Stimulated activated CD8-positive, alpha-beta memory T cell treated with anti-CD3 and anti-CD28 coated beads, Interleukin-12 subunit alpha, Interleukin-12 subunit beta, amount 100 ng/mL, for 24 hours (primary cell): Measurements from ENCODE around the gene TTLL8.

Source experiments
- DNase-seq: peaks from one replicate; pipeline ENCODE4 v3.0.0-alpha.2; 2020; ENCODE audit errors: extremely low read depth

Gene TTLL8

GRCh38 chr22:50018608-50019285 lies 39.4 kb downstream of the TTLL8 start:
- no peak for DNase-seq

- DNase-seq: no peak
These were observed 40.3 kb downstream of the TTLL8 start for GRCh38 chr22:50017701-50018224.

GRCh38 chr22:50016988-50017700 lies 41.0 kb downstream of the TTLL8 start:
- peak; percentile 60 for DNase-seq

- no peak for DNase-seq
These were observed 41.6 kb downstream of the TTLL8 start for GRCh38 chr22:50016308-50016987.

DNA sequence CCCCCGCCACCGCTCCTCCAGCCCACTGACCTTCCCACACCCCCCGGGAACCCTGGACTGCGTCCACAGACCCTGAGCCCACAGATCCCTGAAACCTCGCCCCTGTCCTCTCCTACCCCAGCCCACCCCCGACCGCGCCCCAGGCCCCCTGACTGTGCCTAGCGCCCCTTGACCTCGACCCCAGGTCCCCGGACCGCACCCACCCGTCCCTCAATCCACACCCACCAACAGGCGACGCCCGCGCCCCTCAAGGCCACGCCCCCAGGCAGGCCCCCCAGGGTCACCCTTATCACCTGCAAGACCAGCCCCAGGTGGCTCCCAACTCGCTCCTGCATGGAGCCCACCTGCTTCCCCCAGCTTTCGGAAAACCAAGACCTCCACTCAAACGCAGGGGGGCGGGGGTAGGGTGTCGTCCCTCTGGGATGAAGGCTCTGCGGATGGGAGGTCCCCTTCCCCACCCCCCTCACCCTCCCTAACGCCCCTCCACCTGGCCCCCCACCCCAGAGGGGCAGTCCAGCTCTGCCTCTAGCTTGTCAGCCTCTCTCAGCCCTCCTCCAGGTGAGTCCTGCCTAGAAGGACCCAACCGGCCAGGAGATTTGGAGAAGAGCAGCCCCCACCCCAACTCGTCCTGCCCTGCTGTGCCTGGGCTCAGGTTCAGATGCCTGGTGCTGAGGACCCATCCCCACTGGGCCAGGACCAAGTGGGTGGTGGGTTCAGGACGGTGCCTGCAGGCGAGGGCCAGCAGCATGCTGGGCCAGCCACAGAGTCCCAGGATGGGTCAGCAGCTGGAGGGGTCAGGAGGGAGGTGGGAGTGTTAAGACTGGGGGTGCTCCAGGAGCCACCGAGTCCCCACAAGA lies 42.4 kb downstream of the TTLL8 start:
- no peak for DNase-seq

DNA sequence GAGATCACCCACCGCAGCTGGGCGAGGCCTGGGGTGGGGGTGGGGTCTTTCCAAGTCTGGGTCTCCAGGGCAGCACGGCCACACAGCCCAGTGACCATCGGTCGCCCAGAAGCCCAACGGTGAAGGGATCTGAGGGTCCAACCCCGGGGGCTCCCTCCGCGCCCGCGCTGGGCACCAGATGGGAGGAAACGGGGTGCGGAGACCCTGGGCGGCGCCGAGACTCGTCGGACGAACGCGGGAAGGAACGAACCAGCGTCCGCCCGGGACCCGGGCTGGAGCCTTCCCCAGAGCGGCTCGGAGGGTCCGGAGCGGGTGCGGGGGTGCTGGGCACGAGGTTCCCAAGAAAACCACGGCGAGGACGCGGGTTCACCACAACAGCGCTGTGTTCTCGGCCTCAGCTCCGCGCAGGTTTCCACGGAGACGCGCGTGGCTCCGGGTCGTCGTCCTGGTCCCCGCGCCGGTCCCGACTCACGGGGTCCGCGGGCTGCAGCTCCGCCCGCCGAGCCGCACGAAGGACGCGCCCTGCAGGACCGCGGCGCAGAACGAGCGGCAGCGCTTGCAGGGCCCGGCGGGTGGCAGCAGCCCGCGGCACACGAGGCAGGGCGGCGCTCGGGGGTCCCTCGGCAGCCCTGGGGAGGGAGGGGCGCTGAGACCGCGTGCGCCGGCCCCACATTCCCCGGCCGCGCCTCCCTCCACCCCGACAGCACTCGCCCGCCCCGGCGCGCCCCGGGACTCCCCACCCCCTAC lies 43.3 kb downstream of the TTLL8 start:
- no peak for DNase-seq

GRCh38 chr22:50014053-50014501 lies 44.0 kb downstream of the TTLL8 start:
- no peak for DNase-seq

GRCh38 chr22:50012211-50013181 lies 45.6 kb downstream of the TTLL8 start, which contains the start of gene IL17REL:
TSS of gene IL17REL (minus strand) at chr22:50012765. CDS start at chr22:50012646, 119 bp downstream.
- no peak for DNase-seq

DNA sequence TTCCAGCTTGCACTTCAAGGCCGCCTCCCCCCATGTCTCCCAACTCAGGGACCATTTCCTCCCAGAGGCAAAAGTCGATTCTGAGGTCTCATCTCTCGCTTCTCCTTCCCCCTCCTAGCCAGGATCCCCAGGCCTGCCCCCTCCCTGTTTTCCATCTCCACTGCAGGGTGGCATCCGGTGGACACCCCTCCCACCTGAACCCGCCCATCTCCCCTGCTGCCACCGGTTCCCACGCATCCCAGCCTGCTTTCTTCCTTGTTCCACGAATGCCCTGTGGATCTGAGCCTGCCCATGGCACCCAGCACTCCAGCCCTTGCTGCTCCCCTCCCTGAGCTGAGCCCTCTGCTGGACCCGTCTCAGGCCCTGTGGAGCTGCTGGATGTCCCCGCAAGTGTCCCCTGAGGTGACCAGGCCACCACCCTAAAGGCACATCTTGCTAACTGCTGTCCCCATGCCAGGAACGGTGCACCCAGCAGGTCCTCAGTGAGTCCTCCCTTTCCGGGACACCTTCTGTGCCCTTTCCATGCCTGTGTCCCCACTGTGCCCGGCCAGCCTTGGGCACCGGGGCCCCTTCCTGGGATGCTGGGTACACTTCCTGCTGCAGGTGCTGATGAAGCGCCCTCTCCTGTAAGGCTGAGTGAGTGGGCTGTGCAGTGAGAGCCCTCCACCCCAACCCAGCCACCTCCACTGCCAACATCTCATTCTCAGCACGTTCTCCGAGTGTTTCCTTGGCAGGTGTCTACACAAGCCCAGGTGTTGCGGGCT lies 46.5 kb downstream of the TTLL8 start:
- no peak for DNase-seq

GRCh38 chr22:50010676-50011446 lies 47.2 kb downstream of the TTLL8 start:
- DNase-seq: no peak

DNA sequence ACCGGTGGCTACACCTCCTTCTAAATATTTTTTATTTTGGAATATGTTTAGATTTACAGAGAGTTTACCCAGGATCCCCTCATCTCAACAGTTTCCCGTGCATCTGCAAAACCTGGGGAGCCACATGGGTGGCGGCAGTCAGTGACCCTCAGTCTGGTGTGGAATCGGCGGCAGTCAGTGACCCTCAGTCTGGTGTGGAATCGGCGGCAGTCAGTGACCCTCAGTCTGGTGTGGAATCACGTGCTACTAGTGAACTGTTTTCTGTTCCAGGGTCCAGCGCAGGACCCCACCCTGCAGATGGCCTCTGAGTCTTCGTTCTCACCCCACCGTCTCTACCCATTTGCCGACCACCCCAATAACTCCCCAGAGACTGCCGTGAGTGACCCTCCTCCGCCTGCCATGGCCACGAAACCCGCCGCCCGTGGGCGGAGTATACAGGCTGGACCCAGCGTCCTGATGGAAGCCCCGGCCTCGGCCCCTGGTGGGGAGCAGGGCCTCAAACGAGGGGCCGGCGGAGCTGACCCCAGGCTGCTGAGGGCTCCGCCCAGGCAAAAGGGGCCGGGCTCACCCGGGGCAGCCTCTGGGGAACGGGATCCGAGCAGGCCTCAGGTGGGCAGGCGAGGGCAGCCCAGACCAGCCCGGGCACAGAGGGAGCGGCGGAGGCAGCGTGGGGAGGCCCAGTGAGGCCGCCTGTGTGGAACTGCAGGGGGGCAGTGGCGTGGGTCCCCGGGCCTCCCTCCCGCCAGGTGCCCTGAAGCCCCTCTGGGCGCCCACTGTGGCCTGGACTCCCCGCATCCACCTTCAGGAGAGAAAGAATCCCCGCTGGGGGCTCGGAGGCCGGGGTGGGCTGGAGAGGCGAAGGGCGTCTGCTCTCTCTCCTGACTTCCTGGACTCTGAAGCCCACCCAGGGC lies 48.1 kb downstream of the TTLL8 start:
- no peak for DNase-seq

GRCh38 chr22:50009251-50009650 lies 48.8 kb downstream of the TTLL8 start:
- no peak for DNase-seq

- DNase-seq: no peak
These were observed 49.7 kb downstream of the TTLL8 start for GRCh38 chr22:50008151-50009040.

GRCh38 chr22:50007057-50007511 lies 51.0 kb downstream of the TTLL8 start:
- no peak for DNase-seq

- DNase-seq: no peak
These were observed 53.2 kb downstream of the TTLL8 start for GRCh38 chr22:50004918-50005317.

DNA sequence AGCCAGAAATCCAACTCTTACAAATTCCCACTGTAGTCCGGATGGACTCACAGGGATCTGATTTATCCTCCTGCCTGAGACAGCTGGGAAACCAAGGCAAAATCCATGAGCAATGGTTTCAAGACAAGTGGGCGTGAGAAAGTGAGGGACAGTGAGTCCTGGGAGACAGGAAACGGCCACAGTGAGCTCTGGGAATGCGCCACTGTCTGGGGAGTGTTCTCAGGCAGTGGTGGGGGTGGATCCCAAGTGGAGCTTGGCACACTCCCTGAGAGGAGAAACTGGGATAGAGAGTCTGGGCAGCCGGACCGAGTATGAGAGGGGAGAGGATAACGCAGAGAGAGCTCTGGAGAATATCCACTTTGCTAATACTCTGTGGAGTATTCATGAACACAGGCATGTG lies 55.3 kb downstream of the TTLL8 start:
- DNase-seq: no peak
